HG02938 (cell line): Measurements from ENCODE around the gene C8A.

Experiments used
- ATAC-seq: cut with Tn5 transposase; IDR thresholded peaks from one replicate; pipeline ENCODE4 v1.9.1; 2021; ENCODE audit warnings: mild to moderate bottlenecking, moderate library complexity; ENCODE audit not compliant: unreplicated experiment

C8A gene

DNA sequence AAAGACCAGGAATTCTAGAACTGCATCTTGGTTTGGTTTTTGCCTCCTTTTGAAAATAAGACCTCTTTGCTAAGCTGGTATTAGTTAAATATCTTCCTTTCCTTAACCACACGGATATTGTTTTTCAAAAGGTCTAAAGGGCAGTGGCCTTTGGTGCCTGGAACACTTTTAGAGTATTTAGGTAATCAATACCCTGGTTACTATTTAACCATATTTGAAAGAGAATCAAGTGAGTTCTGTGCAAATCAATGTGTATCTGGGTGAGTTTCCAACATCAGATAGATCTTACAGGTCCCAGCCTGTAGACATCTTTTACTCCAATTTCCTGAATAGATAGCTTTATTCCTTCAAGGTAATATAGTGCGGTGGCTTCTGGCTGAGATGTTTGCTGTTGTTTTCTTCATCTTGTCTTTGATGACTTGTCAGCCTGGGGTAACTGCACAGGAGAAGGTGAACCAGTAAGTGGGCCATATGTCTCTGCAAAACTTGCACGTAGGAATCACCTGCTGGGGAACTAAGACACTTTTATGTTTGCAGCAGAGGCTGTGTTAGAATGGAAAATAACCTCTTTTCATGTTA lies at the start of gene C8A:
Gene C8A (plus strand): TSS at position 277 of the 579 bp plus-strand sequence. CDS start 105 bp downstream, at position 382.
- ATAC-seq: no peak

DNA sequence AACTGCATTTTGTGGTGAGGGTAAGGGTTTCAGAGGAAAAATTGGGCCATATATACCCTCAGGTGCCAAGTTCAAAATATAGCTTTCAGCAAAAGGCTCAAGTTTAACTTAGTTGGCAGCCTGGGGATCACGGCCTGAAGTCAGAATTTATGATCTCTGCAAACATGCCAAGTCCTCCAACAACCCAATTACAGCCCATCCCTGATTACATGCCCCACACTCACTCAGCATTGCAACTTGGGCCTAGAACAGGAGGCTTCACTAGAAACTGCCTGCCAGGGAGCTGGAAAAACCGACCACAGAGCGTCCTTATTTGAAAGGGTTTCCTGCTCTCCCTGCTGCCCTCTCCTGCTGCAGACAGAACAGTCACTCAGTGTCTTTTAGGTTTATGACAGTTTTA lies 47.8 kb upstream of the C8A start:
- no peak for ATAC-seq

DNA sequence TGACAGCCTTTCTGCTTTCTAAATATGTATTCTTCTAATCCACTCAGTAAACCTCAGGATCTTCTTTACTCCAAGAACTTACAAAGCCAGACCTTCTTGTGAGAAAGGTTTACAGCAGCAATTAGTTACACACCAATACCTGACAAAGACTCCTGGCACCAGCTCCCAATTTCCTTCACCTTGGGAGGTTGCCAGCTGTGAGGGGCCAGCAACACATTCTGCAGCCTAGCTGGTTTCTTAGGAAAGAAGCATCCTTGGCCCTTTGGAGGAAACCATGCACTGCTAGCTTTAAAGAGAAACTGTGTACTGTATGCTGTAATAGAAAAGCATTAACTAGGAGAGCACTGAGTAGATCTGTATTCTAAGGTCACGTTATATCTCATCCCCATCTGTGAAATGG lies 46.2 kb upstream of the C8A start:
- no peak for ATAC-seq

GRCh38 chr1:56811331-56811730 lies 43.3 kb upstream of the C8A start:
- no peak for ATAC-seq

- ATAC-seq: no peak
These were observed 40.4 kb upstream of the C8A start for GRCh38 chr1:56814205-56814604.

DNA sequence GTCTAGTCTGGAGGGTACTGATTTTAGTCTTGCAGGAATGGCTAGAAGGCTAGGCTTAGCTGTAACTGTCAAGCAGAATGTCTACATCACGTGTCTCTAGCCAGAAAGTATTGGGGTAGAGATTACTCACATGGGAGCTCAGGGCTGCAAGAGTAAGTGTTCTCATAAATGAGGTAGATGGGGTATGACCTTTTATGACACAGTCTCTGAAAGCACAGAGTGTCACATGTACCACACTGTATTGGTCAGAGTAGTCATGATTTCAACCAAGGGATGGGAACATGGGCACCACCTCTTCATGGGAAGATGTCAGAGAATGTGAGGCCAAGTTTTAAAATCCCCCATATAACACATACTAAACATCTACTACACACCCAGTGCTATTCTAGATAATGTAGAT lies 38.3 kb upstream of the C8A start:
- no peak for ATAC-seq

GRCh38 chr1:56816909-56817308 lies 37.7 kb upstream of the C8A start:
- peak; percentile 55 for ATAC-seq

DNA sequence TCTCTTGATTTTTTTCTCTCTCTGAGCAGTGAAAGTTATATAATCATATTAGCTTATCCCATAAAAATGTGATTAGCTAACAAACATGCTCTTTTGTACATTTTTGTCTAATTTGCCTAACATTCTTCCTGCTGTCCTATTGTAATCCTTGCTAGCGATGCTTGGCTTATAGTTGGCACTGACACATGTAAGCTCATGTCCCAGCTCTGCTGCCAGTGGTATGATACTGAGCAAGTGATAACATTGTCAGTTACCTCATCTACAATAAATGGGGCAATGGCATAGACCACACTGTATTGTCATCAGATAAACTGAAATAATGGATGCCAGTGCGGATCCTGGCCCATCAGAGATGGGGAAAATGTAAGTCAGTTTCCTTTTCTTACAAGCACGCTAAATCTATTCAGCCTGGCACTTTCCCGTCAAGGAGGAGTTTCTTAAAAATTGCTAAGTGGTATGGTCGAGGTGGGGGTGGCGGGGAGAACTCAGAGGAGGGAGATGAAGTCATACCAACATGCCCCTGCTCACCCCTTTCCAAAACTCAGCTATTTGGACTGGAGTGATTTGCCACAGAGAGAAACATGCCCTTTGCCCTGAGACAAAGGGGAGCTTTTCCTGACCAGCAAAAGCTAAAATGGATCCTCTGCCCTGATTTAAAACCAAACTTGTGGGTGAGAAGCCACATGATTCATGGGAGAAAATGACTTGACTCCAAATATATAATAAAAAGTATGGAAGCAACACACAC lies 36.7 kb upstream of the C8A start:
- no peak for ATAC-seq

DNA sequence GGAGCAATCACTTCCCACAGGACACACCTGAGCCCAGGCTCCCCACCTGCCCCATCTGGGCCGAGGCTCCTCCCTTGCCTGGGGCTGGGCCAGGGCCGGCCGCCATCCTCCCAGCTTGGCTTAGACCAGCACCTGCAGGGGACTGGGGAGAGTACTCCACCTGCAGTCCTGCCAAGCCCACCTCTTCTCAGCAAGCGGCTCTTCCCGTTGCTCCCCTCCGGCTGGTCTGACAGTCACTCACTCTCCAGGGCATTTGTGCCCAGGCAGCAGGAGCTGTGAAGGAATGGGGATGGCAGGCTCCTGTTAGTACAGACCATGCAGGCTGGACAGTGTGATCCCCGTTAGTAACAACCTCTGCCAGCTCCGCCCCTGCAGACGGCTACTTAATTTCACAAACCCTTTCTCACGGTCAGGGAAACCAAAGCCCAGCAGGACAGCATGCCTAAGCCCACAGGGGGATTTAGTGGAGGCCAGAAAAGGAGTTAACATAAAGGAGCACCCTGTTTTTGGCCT lies 35.2 kb upstream of the C8A start, which contains the start of gene FYB2:
Gene FYB2 (minus strand): TSS at position 18 of the 513 bp plus-strand sequence. CDS start 114 bp downstream, outside the sequence.
- ATAC-seq: no peak

- ATAC-seq: peak; percentile 64
These were observed 33.7 kb upstream of the C8A start for GRCh38 chr1:56820755-56821461.

- no peak for ATAC-seq
These were observed 33.2 kb upstream of the C8A start for GRCh38 chr1:56821462-56821797.

DNA sequence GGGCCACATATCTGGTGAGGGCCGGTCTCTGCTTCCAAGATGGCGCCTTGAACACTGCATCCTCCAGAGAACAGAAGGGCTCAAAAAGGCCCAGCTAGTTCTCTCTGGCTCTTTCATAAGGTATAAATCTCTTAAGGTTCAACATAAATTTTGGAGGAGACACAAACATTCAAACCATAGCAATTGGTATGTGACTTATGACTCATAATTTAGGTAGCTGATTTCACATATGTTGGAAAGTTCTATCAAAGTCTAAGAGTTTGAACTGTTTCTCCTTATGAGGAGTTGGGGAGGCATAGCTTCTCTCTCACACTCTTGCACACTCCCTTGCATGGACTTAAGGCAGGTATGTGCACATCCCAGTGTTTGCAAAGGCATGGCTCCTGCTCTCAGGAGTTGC lies 30.3 kb upstream of the C8A start:
- no peak for ATAC-seq

DNA sequence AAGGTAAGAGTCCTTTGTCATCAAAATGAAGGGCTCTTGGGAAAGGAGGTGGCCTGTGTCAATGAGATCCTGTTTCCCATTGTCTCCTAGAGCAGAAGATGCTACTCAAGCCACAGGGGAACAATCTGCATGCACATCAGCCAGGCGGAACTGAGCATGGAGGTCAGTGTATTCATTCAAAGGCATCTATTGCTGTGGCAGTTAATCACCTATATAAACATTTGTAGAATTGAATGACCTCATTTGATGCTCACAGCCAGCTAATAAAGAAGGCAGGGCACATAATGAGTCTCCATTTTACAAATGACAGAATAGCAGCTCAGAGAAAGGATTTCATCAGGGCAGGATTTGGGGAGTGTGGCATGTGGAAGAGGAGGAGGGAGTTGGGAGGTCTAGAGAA lies 29.7 kb upstream of the C8A start:
- no peak for ATAC-seq

GRCh38 chr1:56825436-56825835 lies 29.2 kb upstream of the C8A start:
- no peak for ATAC-seq

GRCh38 chr1:56827711-56828110 lies 26.9 kb upstream of the C8A start:
- ATAC-seq: no peak

- no peak for ATAC-seq
These were observed 24.5 kb upstream of the C8A start for GRCh38 chr1:56830052-56830451.

- peak; percentile 66 for ATAC-seq
These were observed 22.5 kb upstream of the C8A start for GRCh38 chr1:56831871-56832693.

DNA sequence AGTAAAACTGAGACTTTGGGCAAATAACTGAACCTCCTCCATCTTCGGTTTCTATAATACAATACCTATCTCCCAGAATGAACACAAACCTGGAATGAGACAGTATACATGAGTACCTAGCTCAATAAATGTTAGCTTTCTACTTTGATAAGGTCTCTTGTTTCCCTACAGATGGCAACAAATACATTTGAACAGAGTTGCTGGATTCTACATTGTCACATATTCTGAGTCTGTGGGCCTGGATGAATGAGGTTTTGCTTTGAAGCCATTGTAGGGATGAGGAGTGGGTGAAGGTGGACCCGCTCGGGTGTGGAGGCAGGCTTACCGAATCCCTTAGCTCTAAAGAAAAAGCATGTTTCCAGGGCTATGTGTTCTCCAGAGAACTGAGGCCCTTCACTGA lies 21.5 kb upstream of the C8A start:
- ATAC-seq: no peak

DNA sequence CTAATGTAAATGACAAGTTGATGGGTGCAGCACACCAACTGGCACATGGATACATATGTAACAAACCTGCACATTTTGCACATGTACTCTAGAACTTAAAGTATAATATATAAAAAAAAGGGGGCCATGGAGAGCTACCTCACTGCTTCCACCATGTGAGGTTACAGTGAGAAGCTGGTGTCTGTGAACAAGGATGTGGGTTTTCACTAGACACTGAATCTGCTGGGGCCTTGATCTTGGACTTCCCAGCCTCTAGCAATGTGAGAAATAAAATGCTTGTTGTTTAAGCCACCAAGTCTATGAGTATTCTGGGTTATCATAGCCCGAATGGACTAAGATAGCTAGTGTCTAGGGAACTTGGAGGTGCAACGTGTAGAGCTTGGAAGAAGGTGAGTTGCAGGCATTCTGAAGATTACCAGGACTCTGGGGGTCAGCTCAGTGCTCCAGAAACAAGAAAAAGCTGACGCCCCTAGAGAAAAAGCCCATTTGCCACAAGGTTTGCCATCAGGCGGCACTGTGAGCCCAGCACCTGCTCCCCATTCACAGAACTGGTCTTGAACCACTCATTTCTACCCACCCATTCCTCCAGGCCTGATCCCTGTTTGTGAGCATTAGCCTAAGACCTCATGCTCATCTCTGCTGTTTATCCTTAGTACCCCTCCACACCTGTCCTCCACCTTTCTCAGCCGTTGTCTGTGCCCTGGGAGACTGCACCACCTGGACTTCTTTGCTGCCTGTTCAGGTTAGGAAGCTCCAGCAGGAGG lies 20.3 kb upstream of the C8A start:
- no peak for ATAC-seq

DNA sequence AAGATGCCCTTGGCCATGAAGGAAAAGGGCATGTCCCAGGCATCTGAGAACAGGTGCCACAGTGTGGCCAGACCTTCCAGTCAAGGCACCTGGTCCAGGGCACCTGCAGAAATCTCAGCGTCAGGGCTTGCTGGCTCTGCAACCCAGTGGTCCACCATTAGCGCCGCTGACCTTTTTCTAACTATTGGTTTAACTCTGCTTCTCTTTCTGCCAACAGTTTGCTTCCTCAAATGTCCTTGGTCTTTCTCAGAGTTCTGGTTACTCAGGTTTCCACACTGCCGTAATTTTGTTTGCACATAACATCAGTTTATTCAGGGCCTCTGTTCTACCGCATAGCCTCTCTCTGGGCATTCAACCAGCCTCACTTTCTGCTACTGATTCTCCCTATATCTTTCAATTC lies 18.9 kb upstream of the C8A start:
- ATAC-seq: no peak
